HEK293 (cell line): Measurements from ENCODE around the gene MN1.

Experiments used
- KLF7 ChIP-seq: fragments of 450-650 bp; formaldehyde crosslinking; IDR thresholded peaks from 2 replicates; pipeline ENCODE4 v1.5.1; 2016; ENCODE audit warnings: missing biosample characterization, missing genetic modification characterization, borderline replicate concordance
- PRDM4 ChIP-seq: fragments of 450-650 bp; formaldehyde crosslinking; IDR thresholded peaks from 2 replicates; pipeline ENCODE4 v1.5.1; 2017; ENCODE audit warnings: missing biosample characterization, missing genetic modification characterization
- SCRT2 ChIP-seq: fragments of 450-650 bp; formaldehyde crosslinking; IDR thresholded peaks from 2 replicates; pipeline ENCODE4 v1.5.1; 2016; ENCODE audit warnings: missing biosample characterization, missing genetic modification characterization
- TCF7L2 ChIP-seq: IDR thresholded peaks from 2 replicates; pipeline ENCODE4 v1.6.1; 2011; ENCODE audit warnings: low read depth, mild to moderate bottlenecking, inconsistent platforms, low read length, moderate library complexity, borderline replicate concordance
- ZBTB6 ChIP-seq: fragments of 450-650 bp; formaldehyde crosslinking; IDR thresholded peaks from 2 replicates; pipeline ENCODE4 v1.5.1; 2017; ENCODE audit warnings: missing biosample characterization, missing genetic modification characterization
- ZBTB8A ChIP-seq: fragments of 450-650 bp; formaldehyde crosslinking; IDR thresholded peaks from 2 replicates; pipeline ENCODE4 v1.5.1; 2016; ENCODE audit warnings: missing biosample characterization, missing genetic modification characterization
- ZFHX2 ChIP-seq: fragments of 450-650 bp; formaldehyde crosslinking; conservative IDR thresholded peaks from 2 replicates; pipeline ENCODE4 v1.5.1; 2016; ENCODE audit warnings: missing biosample characterization, missing genetic modification characterization
- ZNF26 ChIP-seq: fragments of 450-650 bp; formaldehyde crosslinking; IDR thresholded peaks from 2 replicates; pipeline ENCODE4 v1.5.1; 2016; ENCODE audit warnings: missing biosample characterization, missing genetic modification characterization
- ZNF391 ChIP-seq: fragments of 450-650 bp; formaldehyde crosslinking; IDR thresholded peaks from 2 replicates; pipeline ENCODE4 v1.5.1; 2016; ENCODE audit warnings: low read depth, missing biosample characterization, missing genetic modification characterization, borderline replicate concordance
- ZNF423 ChIP-seq: fragments of 450-650 bp; formaldehyde crosslinking; IDR thresholded peaks from 2 replicates; pipeline ENCODE4 v1.5.1; 2016; ENCODE audit warnings: missing biosample characterization, missing genetic modification characterization
- ZNF530 ChIP-seq: fragments of 450-650 bp; formaldehyde crosslinking; IDR thresholded peaks from 2 replicates; pipeline ENCODE4 v1.5.1; 2016; ENCODE audit warnings: low read depth, missing biosample characterization, missing genetic modification characterization
- ZNF561 ChIP-seq: fragments of 450-650 bp; IDR thresholded peaks from 2 replicates; pipeline ENCODE4 v1.5.1; 2018; ENCODE audit warnings: missing biosample characterization, missing genetic modification characterization, borderline replicate concordance
- ZNF596 ChIP-seq: fragments of 450-650 bp; IDR thresholded peaks from 2 replicates; pipeline ENCODE4 v1.5.0; 2018; ENCODE audit warnings: missing biosample characterization, mild to moderate bottlenecking, missing genetic modification characterization, moderate library complexity
- ZNF623 ChIP-seq: fragments of 450-650 bp; formaldehyde crosslinking; IDR thresholded peaks from 2 replicates; pipeline ENCODE4 v1.5.1; 2016; ENCODE audit warnings: missing biosample characterization, missing genetic modification characterization
- ZNF660 ChIP-seq: fragments of 450-650 bp; IDR thresholded peaks from 2 replicates; pipeline ENCODE4 v1.5.1; 2018; ENCODE audit warnings: missing biosample characterization, mild to moderate bottlenecking, missing genetic modification characterization
- ZNF664 ChIP-seq: fragments of 450-650 bp; formaldehyde crosslinking; IDR thresholded peaks from 2 replicates; pipeline ENCODE4 v1.5.1; 2016; ENCODE audit warnings: missing biosample characterization, missing genetic modification characterization
- ZNF701 ChIP-seq: fragments of 450-650 bp; formaldehyde crosslinking; IDR thresholded peaks from 2 replicates; pipeline ENCODE4 v1.5.1; 2016; ENCODE audit warnings: missing biosample characterization, missing genetic modification characterization
- TF ChIP-seq, protein P1 (sequence below): fragments of 450-650 bp; formaldehyde crosslinking; conservative IDR thresholded peaks from 2 replicates; pipeline ENCODE4 v1.5.1; 2016; ENCODE audit warnings: low read depth, missing biosample characterization, missing genetic modification characterization
- TF ChIP-seq, protein P2 (sequence below): fragments of 450-650 bp; formaldehyde crosslinking; IDR thresholded peaks from 2 replicates; pipeline ENCODE4 v1.5.1; 2016; ENCODE audit warnings: missing biosample characterization, missing genetic modification characterization
- TF ChIP-seq, protein P3 (sequence below): fragments of 450-650 bp; formaldehyde crosslinking; IDR thresholded peaks from 2 replicates; pipeline ENCODE4 v1.5.1; 2017; ENCODE audit warnings: missing biosample characterization, missing genetic modification characterization
- TF ChIP-seq, protein P4 (sequence below): fragments of 450-650 bp; formaldehyde crosslinking; IDR thresholded peaks from 2 replicates; pipeline ENCODE4 v1.5.1; 2016; ENCODE audit warnings: missing biosample characterization, missing genetic modification characterization

Gene MN1

DNA sequence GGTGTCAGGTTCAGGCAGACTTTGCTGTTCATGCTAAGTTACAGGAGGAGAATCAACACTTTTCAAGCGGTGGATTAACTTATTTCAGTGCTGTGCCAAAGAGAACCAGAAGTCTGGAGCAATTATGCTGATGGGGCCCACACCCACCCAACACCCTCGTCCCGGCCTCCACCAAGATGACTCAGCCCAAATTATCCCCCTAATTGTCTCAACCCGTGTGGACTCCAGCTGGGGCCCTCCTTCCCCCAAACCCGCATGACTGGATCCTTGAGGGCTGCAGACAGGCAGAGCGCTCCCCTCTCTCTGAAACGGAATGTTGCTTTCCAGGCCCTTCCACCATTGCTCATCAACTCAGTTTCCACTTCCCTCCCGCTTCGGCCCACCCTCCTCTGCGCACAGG, 34.6 kb upstream of the MN1 start (continued):
- no peak for TF ChIP-seq TCF7L2
- no peak for TF ChIP-seq ZNF530 (tag by site-specific recombination)
- no peak for TF ChIP-seq KLF7
- TF ChIP-seq ZNF596 (tag by site-specific recombination) = no peak
- no peak for TF ChIP-seq SCRT2 (tag by site-specific recombination)
- no peak for TF ChIP-seq ZNF391 (tag by site-specific recombination)
- TF ChIP-seq, protein P1, sequence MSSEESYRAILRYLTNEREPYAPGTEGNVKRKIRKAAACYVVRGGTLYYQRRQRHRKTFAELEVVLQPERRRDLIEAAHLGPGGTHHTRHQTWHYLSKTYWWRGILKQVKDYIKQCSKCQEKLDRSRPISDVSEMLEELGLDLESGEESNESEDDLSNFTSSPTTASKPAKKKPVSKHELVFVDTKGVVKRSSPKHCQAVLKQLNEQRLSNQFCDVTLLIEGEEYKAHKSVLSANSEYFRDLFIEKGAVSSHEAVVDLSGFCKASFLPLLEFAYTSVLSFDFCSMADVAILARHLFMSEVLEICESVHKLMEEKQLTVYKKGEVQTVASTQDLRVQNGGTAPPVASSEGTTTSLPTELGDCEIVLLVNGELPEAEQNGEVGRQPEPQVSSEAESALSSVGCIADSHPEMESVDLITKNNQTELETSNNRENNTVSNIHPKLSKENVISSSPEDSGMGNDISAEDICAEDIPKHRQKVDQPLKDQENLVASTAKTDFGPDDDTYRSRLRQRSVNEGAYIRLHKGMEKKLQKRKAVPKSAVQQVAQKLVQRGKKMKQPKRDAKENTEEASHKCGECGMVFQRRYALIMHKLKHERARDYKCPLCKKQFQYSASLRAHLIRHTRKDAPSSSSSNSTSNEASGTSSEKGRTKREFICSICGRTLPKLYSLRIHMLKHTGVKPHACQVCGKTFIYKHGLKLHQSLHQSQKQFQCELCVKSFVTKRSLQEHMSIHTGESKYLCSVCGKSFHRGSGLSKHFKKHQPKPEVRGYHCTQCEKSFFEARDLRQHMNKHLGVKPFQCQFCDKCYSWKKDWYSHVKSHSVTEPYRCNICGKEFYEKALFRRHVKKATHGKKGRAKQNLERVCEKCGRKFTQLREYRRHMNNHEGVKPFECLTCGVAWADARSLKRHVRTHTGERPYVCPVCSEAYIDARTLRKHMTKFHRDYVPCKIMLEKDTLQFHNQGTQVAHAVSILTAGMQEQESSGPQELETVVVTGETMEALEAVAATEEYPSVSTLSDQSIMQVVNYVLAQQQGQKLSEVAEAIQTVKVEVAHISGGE = no peak
- TF ChIP-seq ZNF660 (tag by site-specific recombination) = no peak
- no peak for TF ChIP-seq ZNF26 (tag by site-specific recombination)
- no peak for TF ChIP-seq ZNF423 (tag by site-specific recombination)
- TF ChIP-seq ZFHX2 (tag by site-specific recombination) = peak; percentile 91
- TF ChIP-seq ZNF701 = no peak
- no peak for TF ChIP-seq PRDM4
- peak; percentile 50 for TF ChIP-seq ZBTB8A (tag by site-specific recombination)
- TF ChIP-seq ZNF561 = no peak
- TF ChIP-seq ZBTB6 (tag by site-specific recombination) = no peak
- TF ChIP-seq ZNF623 (tag by site-specific recombination) = no peak
- TF ChIP-seq, protein P2, sequence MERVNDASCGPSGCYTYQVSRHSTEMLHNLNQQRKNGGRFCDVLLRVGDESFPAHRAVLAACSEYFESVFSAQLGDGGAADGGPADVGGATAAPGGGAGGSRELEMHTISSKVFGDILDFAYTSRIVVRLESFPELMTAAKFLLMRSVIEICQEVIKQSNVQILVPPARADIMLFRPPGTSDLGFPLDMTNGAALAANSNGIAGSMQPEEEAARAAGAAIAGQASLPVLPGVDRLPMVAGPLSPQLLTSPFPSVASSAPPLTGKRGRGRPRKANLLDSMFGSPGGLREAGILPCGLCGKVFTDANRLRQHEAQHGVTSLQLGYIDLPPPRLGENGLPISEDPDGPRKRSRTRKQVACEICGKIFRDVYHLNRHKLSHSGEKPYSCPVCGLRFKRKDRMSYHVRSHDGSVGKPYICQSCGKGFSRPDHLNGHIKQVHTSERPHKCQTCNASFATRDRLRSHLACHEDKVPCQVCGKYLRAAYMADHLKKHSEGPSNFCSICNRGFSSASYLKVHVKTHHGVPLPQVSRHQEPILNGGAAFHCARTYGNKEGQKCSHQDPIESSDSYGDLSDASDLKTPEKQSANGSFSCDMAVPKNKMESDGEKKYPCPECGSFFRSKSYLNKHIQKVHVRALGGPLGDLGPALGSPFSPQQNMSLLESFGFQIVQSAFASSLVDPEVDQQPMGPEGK (tag by site-specific recombination) = no peak
- TF ChIP-seq, protein P3, sequence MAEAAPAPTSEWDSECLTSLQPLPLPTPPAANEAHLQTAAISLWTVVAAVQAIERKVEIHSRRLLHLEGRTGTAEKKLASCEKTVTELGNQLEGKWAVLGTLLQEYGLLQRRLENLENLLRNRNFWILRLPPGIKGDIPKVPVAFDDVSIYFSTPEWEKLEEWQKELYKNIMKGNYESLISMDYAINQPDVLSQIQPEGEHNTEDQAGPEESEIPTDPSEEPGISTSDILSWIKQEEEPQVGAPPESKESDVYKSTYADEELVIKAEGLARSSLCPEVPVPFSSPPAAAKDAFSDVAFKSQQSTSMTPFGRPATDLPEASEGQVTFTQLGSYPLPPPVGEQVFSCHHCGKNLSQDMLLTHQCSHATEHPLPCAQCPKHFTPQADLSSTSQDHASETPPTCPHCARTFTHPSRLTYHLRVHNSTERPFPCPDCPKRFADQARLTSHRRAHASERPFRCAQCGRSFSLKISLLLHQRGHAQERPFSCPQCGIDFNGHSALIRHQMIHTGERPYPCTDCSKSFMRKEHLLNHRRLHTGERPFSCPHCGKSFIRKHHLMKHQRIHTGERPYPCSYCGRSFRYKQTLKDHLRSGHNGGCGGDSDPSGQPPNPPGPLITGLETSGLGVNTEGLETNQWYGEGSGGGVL (tag by site-specific recombination) = peak; percentile 67; the same call in 1 of the 2 replicates
- TF ChIP-seq, protein P4, sequence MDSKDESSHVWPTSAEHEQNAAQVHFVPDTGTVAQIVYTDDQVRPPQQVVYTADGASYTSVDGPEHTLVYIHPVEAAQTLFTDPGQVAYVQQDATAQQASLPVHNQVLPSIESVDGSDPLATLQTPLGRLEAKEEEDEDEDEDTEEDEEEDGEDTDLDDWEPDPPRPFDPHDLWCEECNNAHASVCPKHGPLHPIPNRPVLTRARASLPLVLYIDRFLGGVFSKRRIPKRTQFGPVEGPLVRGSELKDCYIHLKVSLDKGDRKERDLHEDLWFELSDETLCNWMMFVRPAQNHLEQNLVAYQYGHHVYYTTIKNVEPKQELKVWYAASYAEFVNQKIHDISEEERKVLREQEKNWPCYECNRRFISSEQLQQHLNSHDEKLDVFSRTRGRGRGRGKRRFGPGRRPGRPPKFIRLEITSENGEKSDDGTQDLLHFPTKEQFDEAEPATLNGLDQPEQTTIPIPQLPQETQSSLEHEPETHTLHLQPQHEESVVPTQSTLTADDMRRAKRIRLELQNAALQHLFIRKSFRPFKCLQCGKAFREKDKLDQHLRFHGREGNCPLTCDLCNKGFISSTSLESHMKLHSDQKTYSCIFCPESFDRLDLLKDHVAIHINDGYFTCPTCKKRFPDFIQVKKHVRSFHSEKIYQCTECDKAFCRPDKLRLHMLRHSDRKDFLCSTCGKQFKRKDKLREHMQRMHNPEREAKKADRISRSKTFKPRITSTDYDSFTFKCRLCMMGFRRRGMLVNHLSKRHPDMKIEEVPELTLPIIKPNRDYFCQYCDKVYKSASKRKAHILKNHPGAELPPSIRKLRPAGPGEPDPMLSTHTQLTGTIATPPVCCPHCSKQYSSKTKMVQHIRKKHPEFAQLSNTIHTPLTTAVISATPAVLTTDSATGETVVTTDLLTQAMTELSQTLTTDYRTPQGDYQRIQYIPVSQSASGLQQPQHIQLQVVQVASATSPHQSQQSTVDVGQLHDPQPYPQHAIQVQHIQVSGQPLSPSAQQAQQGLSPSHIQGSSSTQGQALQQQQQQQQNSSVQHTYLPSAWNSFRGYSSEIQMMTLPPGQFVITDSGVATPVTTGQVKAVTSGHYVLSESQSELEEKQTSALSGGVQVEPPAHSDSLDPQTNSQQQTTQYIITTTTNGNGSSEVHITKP (tag by site-specific recombination) = 0 out of 2 replicates have a peak, but pooled peaks have one; percentile 16
- TF ChIP-seq ZNF664 (tag by site-specific recombination) = no peak
